Inferior parietal cortex (tissue), 1 donor: Measurements from ENCODE around the gene CAPN8.

Experiments
- DNase-seq: peaks from one replicate; pipeline ENCODE4 v3.0.0-alpha.2; 2016; ENCODE audit errors: extremely low spot score

CAPN8 gene

GRCh38 chr1:223702735-223703667 lies 37.5 kb upstream of the CAPN8 start:
- DNase-seq = no peak

DNA sequence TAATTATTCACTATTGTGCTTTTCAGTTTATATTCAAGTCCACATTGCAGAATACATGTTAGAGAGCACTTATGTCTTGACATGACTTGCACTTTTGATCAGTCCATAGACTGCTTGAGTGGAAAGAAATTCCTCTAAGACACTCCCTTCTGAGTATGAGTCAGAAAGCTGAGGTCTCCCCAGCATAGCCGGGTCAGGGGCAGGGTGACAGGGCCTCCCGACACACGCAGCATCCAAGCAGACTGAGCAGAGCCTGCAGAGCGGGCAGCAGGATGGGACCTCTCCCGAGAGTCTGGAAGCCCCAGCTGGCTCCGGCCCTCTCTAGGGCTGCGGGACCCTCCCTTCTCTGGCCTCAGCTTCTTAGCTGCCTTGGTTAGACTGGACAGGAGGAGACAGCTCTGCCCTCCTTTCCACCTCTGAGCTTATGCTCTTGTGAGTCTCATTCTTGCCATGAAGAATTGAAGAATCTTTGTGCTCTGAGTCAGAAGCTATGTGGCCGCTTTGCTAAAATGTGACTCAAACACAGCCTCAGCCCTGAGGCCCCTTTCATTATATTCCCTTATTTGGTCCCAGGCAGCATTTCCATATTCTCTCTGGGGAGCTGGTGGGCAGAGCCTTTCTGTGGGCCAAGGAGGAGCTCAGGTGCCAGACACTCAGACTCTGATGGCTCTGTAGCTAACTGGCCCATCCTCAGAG lies 35.6 kb upstream of the CAPN8 start:
- peak; percentile 42 for DNase-seq

- no peak for DNase-seq
Measured at GRCh38 chr1:223700388-223700918, 35.0 kb upstream of the CAPN8 start.

GRCh38 chr1:223695941-223696340 lies 30.4 kb upstream of the CAPN8 start:
- no peak for DNase-seq

- no peak for DNase-seq
Measured at GRCh38 chr1:223695014-223695548, 29.6 kb upstream of the CAPN8 start.

DNA sequence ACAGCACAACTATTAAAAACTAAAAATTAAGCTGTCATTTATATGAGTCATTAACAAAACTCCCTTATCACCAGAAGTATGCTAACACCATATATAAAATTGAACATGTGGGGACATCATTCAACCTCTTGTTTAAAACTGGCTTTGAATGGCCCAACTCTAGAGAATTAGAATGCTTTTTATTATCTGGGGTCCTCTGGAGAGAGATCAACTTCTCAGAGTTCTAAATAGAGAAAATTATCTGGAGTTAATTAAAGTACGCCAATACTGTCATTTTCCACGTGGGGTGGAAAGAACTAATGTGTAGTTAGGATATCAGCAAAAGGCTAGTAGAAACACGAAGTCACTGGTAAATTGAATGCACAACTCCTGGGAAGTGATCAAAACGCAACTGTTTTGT lies 25.6 kb upstream of the CAPN8 start:
- DNase-seq = no peak

DNA sequence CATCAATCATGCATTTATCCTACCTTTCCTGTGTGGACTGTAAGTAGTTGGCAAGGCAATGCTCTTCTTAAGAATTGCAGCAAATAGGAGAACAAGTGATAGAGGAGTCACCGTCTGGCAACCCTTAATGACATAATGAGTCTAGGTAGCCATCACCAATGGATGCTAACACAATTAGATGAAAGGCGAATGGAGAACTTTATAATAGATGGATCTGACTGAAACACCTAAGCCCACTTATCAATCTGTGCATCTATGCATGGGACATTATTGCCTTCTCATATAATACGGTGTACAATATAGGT lies 18.9 kb upstream of the CAPN8 start:
- DNase-seq = no peak

GRCh38 chr1:223683586-223684487 lies 18.3 kb upstream of the CAPN8 start:
- peak; percentile 74 for DNase-seq

DNA sequence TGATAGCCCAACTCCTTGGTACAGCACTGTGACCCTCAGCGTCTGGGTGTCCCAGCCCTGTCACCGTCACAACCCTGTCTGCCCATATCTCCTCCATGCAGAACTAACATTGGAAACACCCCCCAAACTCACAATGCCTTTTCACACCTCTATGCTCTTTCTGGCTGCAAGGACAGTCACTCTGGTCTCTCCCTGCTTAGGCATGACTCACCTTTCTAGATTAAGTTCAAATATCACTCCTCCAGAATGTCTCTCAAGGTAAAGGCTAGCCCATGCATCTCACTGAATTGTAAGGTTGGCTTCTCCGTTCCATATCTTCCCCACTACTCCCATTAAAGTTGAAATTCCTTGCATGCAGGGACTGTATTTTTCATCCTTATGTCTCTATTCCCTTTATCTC lies 17.0 kb upstream of the CAPN8 start:
- no peak for DNase-seq

DNA sequence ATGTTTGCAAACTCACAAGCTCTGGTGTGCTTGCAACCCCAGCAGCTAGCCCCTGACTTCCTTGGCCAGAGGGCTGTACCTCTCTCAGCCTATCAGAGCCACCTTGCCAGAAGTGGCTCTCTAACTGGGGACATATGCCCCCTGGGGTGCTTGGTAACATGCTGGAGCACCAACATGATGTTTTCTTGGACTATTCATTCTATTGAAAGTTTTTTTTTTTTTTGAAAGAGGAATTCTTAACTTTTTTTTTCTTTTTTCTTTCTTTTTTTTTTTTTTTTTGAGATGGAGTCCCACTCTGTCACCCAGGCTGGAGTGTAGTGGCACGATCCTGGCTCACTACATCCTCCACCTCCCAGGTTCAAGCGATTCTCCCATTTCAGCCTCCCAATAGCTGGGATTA lies 14.7 kb upstream of the CAPN8 start:
- no peak for DNase-seq

GRCh38 chr1:223678841-223679240 lies 13.3 kb upstream of the CAPN8 start:
- DNase-seq = peak; percentile 38

DNA sequence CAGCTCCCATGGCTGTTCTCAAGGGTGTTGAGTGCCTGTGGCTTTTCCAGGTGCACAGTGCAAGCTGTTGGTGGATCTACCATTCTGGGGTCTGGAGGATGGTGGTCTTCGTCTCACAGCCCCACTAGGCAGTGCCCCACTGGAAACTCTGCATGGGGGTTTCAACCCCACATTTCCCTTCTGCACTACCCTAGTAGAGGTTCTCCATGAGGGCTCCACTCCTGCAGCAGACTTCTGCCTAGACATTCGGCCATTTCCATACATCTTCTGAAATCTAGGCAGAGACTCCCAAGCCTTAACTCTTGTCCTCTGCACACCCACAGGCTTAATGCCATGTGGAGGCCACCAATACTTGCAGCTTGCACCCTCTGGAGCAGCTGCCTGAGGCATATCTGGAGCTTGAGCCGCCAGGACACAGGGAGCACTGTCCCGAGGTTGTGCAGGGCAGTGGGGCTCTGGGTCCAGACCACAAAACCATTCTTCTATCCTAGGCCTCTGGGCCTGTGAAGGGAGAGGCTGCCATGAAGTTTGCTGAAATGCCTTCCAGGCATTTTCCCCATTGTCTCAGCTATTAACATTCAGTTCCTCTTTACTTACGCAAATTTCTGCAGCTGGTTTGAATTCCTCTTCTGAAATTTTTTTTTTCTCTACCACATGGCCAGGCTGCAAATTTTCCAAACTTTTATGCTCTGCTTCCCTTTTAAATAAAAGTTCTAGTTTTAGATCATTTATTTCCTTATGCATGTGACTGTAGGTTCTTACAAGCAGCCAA lies 8.8 kb upstream of the CAPN8 start:
- no peak for DNase-seq

- no peak for DNase-seq
Measured at GRCh38 chr1:223670458-223671159, 5.1 kb upstream of the CAPN8 start.

DNA sequence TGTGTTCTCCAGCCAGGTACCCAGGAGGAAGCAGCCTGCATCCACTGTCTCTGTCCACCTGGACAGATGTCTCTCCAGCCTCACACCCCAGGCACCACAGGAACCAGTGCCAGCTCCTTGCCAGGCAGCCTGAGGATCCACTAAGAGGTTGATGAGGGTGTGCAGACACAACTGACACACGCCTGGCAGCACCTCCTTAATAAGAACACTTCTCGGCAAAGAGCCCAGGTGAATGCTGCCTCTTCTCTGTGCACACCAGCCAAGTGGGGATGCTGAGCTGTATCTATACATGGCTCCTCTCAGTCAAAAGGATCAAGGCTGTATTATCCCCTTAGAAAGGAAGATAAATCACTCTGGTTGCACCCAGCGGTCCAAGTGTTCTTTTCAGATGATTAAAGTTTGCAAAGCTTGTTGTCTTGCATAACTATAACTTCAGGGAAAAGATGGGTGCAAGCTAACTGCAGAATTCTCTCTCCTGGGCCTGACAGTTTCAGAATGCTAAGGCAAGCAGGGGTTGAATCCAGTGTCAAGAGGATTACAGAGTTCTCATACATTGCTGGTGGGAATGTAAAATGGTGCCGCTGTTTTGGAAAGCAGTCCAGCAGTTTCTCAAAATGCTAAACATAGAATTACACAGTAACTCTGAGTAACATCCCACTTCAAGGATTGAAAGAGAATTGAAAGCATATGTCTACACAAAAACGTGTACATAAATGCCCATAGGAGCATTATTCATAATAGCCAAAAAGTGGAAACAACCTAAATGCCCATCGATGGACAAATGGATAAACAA lies 3.7 kb upstream of the CAPN8 start:
- no peak for DNase-seq

DNA sequence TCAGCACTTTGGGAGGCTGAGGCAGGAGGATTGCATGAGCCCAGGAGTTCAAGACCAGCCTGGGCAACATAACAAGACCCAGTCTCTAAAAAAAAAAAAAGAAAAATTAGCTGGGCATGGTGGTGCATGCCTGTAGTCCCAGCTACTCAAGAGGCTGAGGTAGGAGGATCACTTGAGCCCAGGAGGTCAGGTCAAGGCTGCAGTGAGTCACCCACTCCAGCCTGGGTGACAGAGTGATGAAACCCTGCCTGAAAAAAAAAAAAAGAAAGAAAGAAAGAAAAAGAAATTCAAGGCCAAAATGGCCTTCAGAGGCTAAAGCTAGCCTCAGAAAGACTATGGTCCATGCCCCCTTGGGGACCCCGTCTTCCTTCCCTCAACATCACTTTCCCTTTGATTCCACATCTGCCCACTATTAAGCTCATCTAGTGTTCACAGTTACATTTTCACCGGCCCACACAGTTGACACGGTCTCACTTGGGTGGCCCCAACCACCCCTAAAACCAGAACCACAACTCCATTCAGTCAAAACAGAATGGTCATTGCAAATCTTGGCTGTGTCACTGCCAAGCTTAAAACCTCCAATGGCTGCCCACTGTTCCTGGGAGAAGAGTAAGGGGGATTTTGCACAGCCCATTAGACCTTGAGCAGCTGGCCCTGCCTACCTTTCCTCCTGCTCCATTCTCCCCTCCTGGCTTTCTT lies 2.1 kb upstream of the CAPN8 start:
- DNase-seq = no peak

DNA sequence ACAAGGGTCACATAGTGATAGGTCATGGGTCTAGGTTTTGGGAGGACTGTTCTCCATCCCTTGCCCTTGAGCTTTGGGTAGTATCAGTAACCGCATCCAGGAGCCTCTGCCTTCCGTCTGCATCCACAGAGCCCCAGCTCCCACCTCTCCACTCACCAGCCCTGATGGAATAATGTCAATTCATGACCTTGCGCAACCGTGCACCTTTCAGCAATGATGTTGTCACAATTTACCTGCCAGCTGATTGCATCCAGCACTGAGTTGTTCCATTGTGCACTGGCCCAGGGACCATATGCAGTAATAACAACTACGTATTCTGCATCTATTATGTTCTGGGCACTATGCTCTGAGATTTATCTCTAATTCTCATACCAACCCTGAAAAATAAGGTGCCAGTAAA lies 1.4 kb downstream of the CAPN8 start:
- DNase-seq = no peak

DNA sequence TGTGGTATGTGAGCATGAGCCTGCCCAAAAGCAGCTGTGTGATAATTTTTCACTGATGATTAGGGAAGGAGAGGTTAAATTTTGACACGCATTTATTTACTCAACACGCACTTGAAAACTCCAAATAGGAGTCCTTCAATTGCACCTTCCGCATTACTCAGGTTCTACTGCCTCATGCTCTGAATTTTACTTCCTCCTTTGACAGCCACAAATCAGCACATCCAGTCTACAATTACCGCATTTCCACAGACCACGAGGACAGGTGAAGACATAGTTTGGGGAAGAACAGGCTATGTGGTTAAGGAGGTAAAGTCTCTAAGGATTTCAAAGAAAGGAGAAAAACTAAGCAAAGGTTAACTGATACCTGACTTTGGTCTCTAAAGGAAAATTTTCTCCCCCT lies 2.6 kb downstream of the CAPN8 start:
- DNase-seq = no peak

DNA sequence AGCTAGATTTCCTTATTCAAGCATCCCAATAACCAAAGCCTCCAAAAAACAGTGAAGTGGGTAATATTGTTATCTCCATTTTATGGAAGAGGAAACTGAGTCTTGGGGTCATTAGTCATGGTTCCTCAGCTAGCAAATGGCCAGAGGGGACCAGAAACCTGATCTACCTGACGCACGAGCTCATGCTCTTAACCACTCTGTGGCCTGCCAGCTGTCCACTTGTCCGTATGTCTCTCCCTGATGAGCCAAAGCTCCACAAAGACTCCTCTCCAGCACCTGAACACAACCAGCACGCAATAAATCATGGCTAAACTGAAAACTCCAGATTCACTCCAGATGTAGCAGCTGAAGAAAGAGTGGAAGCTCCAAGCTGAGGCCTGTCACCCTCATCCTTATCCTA lies 5.8 kb downstream of the CAPN8 start:
- DNase-seq = no peak

- DNase-seq = no peak
Measured at GRCh38 chr1:223657978-223658377, 7.5 kb downstream of the CAPN8 start.
